ENCODE results near the gene IRGC. TPM values are rescaled to one million over a fixed set of nuclear protein-coding genes. Genes with fewer than 3 reads are reported as not detected.

The IRGC gene
- total RNA-seq, 4 donors from 2014 or later: not detected

- DNase-seq (ENCODE audit: low spot score in 2 of 2): no peak
- no peak overlapping the region for H3K27ac ChIP-seq
- H3K9me3 ChIP-seq: peaks cover 0 to 10% (median 3%) of the 10 kb centered on the region in 4 donors
- TF ChIP-seq CTCF (IDR thresholded peaks at IDR 0.05) (no peak), POLR2A (IDR thresholded peaks at IDR 0.05) (no peak), EP300 (IDR thresholded peaks at IDR 0.05) (no peak)
- H3K36me3 ChIP-seq: no peaks in the 10 kb centered on the region
- H3K27me3 ChIP-seq: no peaks in the 10 kb centered on the region
- 79 to 80% methylated on average over 6 of the region's 6 CpGs for WGBS, 2 donors
- H3K4me1 ChIP-seq: no peaks in the 10 kb centered on the region
- no peak overlapping the region for H3K4me3 ChIP-seq
Measured at GRCh38 chr19:43705729-43706128, 10.1 kb upstream of the IRGC start.

GRCh38 chr19:43707158-43707712 lies 8.6 kb upstream of the IRGC start:
- Histone ChIP-seq H3K4me1 (no peaks in the 10 kb centered on the region), H3K9me3 (peaks cover 0 to 10% (median 3%) of the 10 kb centered on the region in 4 donors), H3K36me3 (no peaks in the 10 kb centered on the region), H3K27ac (no peak overlapping the region), H3K4me3 (no peak overlapping the region), H3K27me3 (no peaks in the 10 kb centered on the region)
- 70 to 71% methylated on average over 13 of the region's 13 CpGs for WGBS, 2 donors
- TF ChIP-seq CTCF (IDR thresholded peaks at IDR 0.05) (no peak), POLR2A (IDR thresholded peaks at IDR 0.05) (no peak), EP300 (IDR thresholded peaks at IDR 0.05) (no peak)
- no peak for DNase-seq (ENCODE audit: low spot score in 2 of 2)

- no peak for DNase-seq (ENCODE audit: low spot score in 2 of 2)
Measured at GRCh38 chr19:43708716-43709115, 7.2 kb upstream of the IRGC start.

GRCh38 chr19:43711751-43712355 lies 4.0 kb upstream of the IRGC start:
- TF ChIP-seq POLR2A (IDR thresholded peaks at IDR 0.05) (no peak), EP300 (IDR thresholded peaks at IDR 0.05) (no peak), CTCF (IDR thresholded peaks at IDR 0.05) (no peak)
- Histone ChIP-seq H3K4me3 (no peak overlapping the region), H3K9me3 (peaks cover 0 to 10% (median 3%) of the 10 kb centered on the region in 4 donors), H3K27me3 (no peaks in the 10 kb centered on the region), H3K27ac (no peak overlapping the region), H3K4me1 (no peaks in the 10 kb centered on the region), H3K36me3 (no peaks in the 10 kb centered on the region)
- no peak for DNase-seq (ENCODE audit: low spot score in 2 of 2)
- 71 to 81% methylated on average over 12 of the region's 12 CpGs for WGBS, 2 donors

More at GRCh38 chr19:43708716-43709115, 7.2 kb upstream of the IRGC start:
- H3K36me3 ChIP-seq: no peaks in the 10 kb centered on the region
- H3K27me3 ChIP-seq: no peaks in the 10 kb centered on the region
- 69 to 70% methylated on average over 2 of the region's 2 CpGs for WGBS, 2 donors
- no peak for TF ChIP-seq CTCF (IDR thresholded peaks at IDR 0.05)
- no peak for TF ChIP-seq POLR2A (IDR thresholded peaks at IDR 0.05)
- TF ChIP-seq EP300 (IDR thresholded peaks at IDR 0.05): no peak
- no peak overlapping the region for H3K4me3 ChIP-seq
- H3K4me1 ChIP-seq: no peaks in the 10 kb centered on the region
- no peak overlapping the region for H3K27ac ChIP-seq
- H3K9me3 ChIP-seq: peaks cover 0 to 10% (median 3%) of the 10 kb centered on the region in 4 donors

GRCh38 chr19:43713208-43713607 lies 2.7 kb upstream of the IRGC start:
- DNase-seq (ENCODE audit: low spot score in 2 of 2): no peak
- WGBS, 2 donors: 70 to 78% methylated on average over 3 of the region's 3 CpGs
- H3K9me3 ChIP-seq: peaks cover 0 to 10% (median 3%) of the 10 kb centered on the region in 4 donors
- no peak overlapping the region for H3K27ac ChIP-seq
- no peak overlapping the region for H3K4me3 ChIP-seq
- no peaks in the 10 kb centered on the region for H3K27me3 ChIP-seq
- no peak for TF ChIP-seq POLR2A (IDR thresholded peaks at IDR 0.05)
- TF ChIP-seq CTCF (IDR thresholded peaks at IDR 0.05): no peak
- no peak for TF ChIP-seq EP300 (IDR thresholded peaks at IDR 0.05)
- H3K36me3 ChIP-seq: no peaks in the 10 kb centered on the region
- no peaks in the 10 kb centered on the region for H3K4me1 ChIP-seq
